Adrenal gland (tissue), 12 donors: ENCODE data around the gene SEMA4C. TPM values are rescaled to one million over a fixed set of nuclear protein-coding genes. Genes with fewer than 3 reads are reported as not detected.
A peak's percentile ranks its signal among the peaks of the same experiment; 100 is the strongest.

ENCODE experiments used
- DNase-seq, 7 donors: peaks; one replicate each; pipeline ENCODE4 v3.0.0-alpha.2; 2019 to 2020
- H3K27ac ChIP-seq, 5 donors: fragments of 200-600 bp; sonication (generic) in 4 of 5; 1 replicate in 3 of 5; 2 replicates in 2 of 5; pipeline versions ENCODE4 v1.5.1 to v1.8.0; 2016 to 2020; ENCODE audit warnings: mild to moderate bottlenecking in 1 of 5
- H3K27me3 ChIP-seq: fragments of 200-600 bp; 2 replicates; pipeline ENCODE4 v1.8.0; 2021
- H3K36me3 ChIP-seq, 2 donors: fragments of 200-600 bp; replicated peaks in 1 of 2; 1 replicate in 1 of 2; 2 replicates in 1 of 2; pipeline versions ENCODE4 v1.5.1 to v1.8.0; 2018 to 2022
- H3K4me1 ChIP-seq, 2 donors: fragments of 200-600 bp; replicated peaks in 1 of 2; 1 replicate in 1 of 2; 2 replicates in 1 of 2; pipeline versions ENCODE4 v1.5.1 to v1.8.0; 2018 to 2021
- H3K4me3 ChIP-seq, 4 donors: fragments of 200-600 bp; sonication (generic) in 3 of 4; one replicate each; pipeline ENCODE4 v1.5.1; 2016 to 2018
- H3K9me3 ChIP-seq, 3 donors: fragments of 200-600 bp; sonication (generic) in 1 of 3; replicated peaks in 1 of 3; 1 replicate in 2 of 3; 2 replicates in 1 of 3; pipeline versions ENCODE4 v1.5.1 to v1.8.0; 2016 to 2021
- CTCF ChIP-seq, 6 experiments: fragments of 450-650 bp in 4 of 6; fragments of 200-600 bp in 2 of 6; sonication (generic) in 1 of 6; IDR thresholded peaks; 1 replicate in 5 of 6; 2 replicates in 1 of 6; pipeline versions ENCODE4 v1.5.1 to v1.8.0; 2016 to 2021; ENCODE audit warnings: antibody characterized with exemption in 6 of 6, mild to moderate bottlenecking in 2 of 6, moderate library complexity in 1 of 6
- POLR2A ChIP-seq, 2 donors: fragments of 450-650 bp; IDR thresholded peaks; one replicate each; pipeline ENCODE4 v1.6.1; 2017; ENCODE audit warnings: antibody characterized with exemption in 2 of 2, mild to moderate bottlenecking in 2 of 2, moderate library complexity in 1 of 2
- WGBS, 4 donors: extraction: QIAGEN DNeasy Blood & Tissue Kit in 2 of 4; methylation state at CpG; one replicate each; pipeline versions ENCODE4 v1.1.5 to v1.1.7; 2013 to 2017; 5-methylcytosine and 5-hydroxymethylcytosine counted together
- intact Hi-C, 2 donors: fragments of 100-400 bp; cut with DNase I; formaldehyde crosslinking; loops; one replicate each; pipeline versions ENCODE4 v1.14.1 to v1.15.0; 2022 to 2023
- polyA plus RNA-seq, 3 donors: library from polyadenylated mRNA; stranded (reverse); fragments of 200-250 nt in 2 of 3; fragments of 350-450 nt in 1 of 3; fragmentation: Illumina TruSeq in 1 of 3; extraction: RNeasy Lipid Tissue Mini Kit (QIAGEN cat#74804) in 1 of 3; gene quantifications; one replicate each; pipeline ENCODE4 v1.2.3, GENCODE V29; 2013 to 2014
- total RNA-seq, 9 donors: library from RNA; depleted of rRNA in 4 of 9; stranded (reverse); fragments of >200 nt in 4 of 9; fragments of 120-200 nt in 1 of 9; fragmentation: NEBNext Ultra II Directional in 1 of 9; extraction: Animal tissue kit (Norgen Biotek cat#: 25700) in 1 of 9; gene quantifications; one replicate each; pipeline versions ENCODE4 v1.1.0 to v1.2.4, GENCODE V29; 2013 to 2023
- donor health status: healthy with polysubstance abuse.
- donor health status: Bipolar disorder and iron deficiency.
- donor health status: DM: yes; HTN: yes; CAD: no.
- donor health status: DM: no; HTN: no; CAD: no.
- donor health status: DM: no; HTN: no; CAD: no.
- donor health status: DM: yes; HTN: yes; CAD: no.

SEMA4C gene
- total and polyA plus RNA-seq, 12 donors: 4.4 to 31.6 (median 23.2) TPM

- Histone ChIP-seq H3K27ac (peak overlapping the region in 1 of 5 donors; percentile 26), H3K9me3 (no peaks in the 10 kb centered on the region), H3K27me3 (no peaks in the 10 kb centered on the region), H3K4me1 (peaks cover 0 to 23% of the 10 kb centered on the region in 2 donors), H3K4me3 (no peak overlapping the region), H3K36me3 (no peaks in the 10 kb centered on the region)
- DNase-seq: peak in 2 of 7 donors; percentile 38 to 42
- WGBS, 4 donors: 69 to 81% (median 76%) methylated on average over 14 to 19 of the region's 19 CpGs
- intact Hi-C loops: no loop called here
- TF ChIP-seq CTCF (IDR thresholded peaks at IDR 0.05) (no peak), POLR2A (IDR thresholded peaks at IDR 0.05) (no peak)
Measured at GRCh38 chr2:96884299-96885094, 14.6 kb upstream of the SEMA4C start.

GRCh38 chr2:96883306-96883705, 13.4 kb upstream of the SEMA4C start:
- TF ChIP-seq CTCF (IDR thresholded peaks at IDR 0.05) (no peak), POLR2A (IDR thresholded peaks at IDR 0.05) (no peak)
- H3K27me3 ChIP-seq: no peaks in the 10 kb centered on the region
- H3K9me3 ChIP-seq: no peaks in the 10 kb centered on the region
- H3K36me3 ChIP-seq: no peaks in the 10 kb centered on the region
- no peak overlapping the region for H3K27ac ChIP-seq
- peaks cover 0 to 23% of the 10 kb centered on the region in 2 donors for H3K4me1 ChIP-seq
- 81 to 92% (median 86%) methylated on average over 6 to 9 of the region's 9 CpGs for WGBS, 4 donors
- intact Hi-C loops: no loop called here
- DNase-seq: no peak
- no peak overlapping the region for H3K4me3 ChIP-seq

GRCh38 chr2:96882906-96883305, 13.0 kb upstream of the SEMA4C start:
- H3K4me1 ChIP-seq: peaks cover 0 to 20% of the 10 kb centered on the region in 2 donors
- intact Hi-C loops: no loop called here
- no peaks in the 10 kb centered on the region for H3K9me3 ChIP-seq
- no peaks in the 10 kb centered on the region for H3K36me3 ChIP-seq
- TF ChIP-seq CTCF (IDR thresholded peaks at IDR 0.05) (no peak), POLR2A (IDR thresholded peaks at IDR 0.05) (no peak)
- no peaks in the 10 kb centered on the region for H3K27me3 ChIP-seq
- no peak overlapping the region for H3K4me3 ChIP-seq
- WGBS, 4 donors: 84 to 91% (median 86%) methylated on average over 3 to 8 of the region's 8 CpGs
- no peak overlapping the region for H3K27ac ChIP-seq
- DNase-seq: no peak

- TF ChIP-seq CTCF (IDR thresholded peaks at IDR 0.05) (no peak), POLR2A (IDR thresholded peaks at IDR 0.05) (no peak)
- intact Hi-C loops: no loop called here
- WGBS, 4 donors: 84 to 94% (median 90%) methylated on average over 3 to 12 of the region's 12 CpGs
- Histone ChIP-seq H3K36me3 (no peaks in the 10 kb centered on the region), H3K4me1 (peaks cover 0 to 15% of the 10 kb centered on the region in 2 donors), H3K27me3 (no peaks in the 10 kb centered on the region), H3K9me3 (no peaks in the 10 kb centered on the region), H3K27ac (peak overlapping the region in 1 of 5 donors; percentile 10), H3K4me3 (no peak overlapping the region)
- DNase-seq: no peak
Measured at GRCh38 chr2:96882230-96882629, 12.3 kb upstream of the SEMA4C start.
